Measurements from ENCODE around the gene GPRC5D. TPM values are rescaled to one million over a fixed set of nuclear protein-coding genes. Genes with fewer than 3 reads are reported as not detected.

The GPRC5D gene
- total and polyA plus RNA-seq, 2 experiments from 2014 or later: not detected

- Histone ChIP-seq H2AFZ (peak overlapping the region; percentile 64), H3K4me1 (ENCODE audit: insufficient read depth) (peaks cover 14% of the 10 kb centered on the region), H3K36me3 (ENCODE audit: low read depth) (peaks cover 10% of the 10 kb centered on the region), H3K9me3 (ENCODE audit: low read depth) (no peaks in the 10 kb centered on the region), H4K20me1 (ENCODE audit: insufficient read depth) (no peaks in the 10 kb centered on the region), H3F3A (ENCODE audit: insufficient read depth) (peaks cover 26% of the 10 kb centered on the region), H3K79me2 (ENCODE audit: insufficient read depth) (peaks cover 56% of the 10 kb centered on the region), H3K4me2 (ENCODE audit: unreplicated experiment) (peak overlapping the region; percentile 88), H3K27ac (peak overlapping the region; percentile 95), H3K9ac (peak overlapping the region; percentile 82), H3K9me2 (ENCODE audit: insufficient read depth) (no peaks in the 10 kb centered on the region), H3K4me3 (peak overlapping the region; percentile 69), H3K27me3 (replicated peaks; ENCODE audit: insufficient read depth) (no peaks in the 10 kb centered on the region)
- in situ Hi-C loops (cut with MboI): no loop called here
- peak; percentile 93 for DNase-seq
- TF ChIP-seq EZH2phosphoT487 (IDR thresholded peaks at IDR 0.05; ENCODE audit: insufficient read depth, low read depth) (no peak), EZH2 (IDR thresholded peaks at IDR 0.05; ENCODE audit: insufficient read depth, poor library complexity, severe bottlenecking) (no peak)
- WGBS, 2 experiments (ENCODE audit: low coverage in 1 of 2, low lambda C conversion rate in 2 of 2, missing lambda C conversion rate in 2 of 2): 22 to 23% methylated on average over 8 of the region's 8 CpGs
Observed at GRCh38 chr12:12992418-12993130, 40.6 kb upstream of the GPRC5D start.

- no peak overlapping the region for H3K4me3 ChIP-seq
- H3K4me1 ChIP-seq (ENCODE audit: insufficient read depth): peaks cover 14% of the 10 kb centered on the region
- no peak overlapping the region for H3K9ac ChIP-seq
- 74 to 82% methylated on average over 7 of the region's 7 CpGs for WGBS, 2 experiments (ENCODE audit: low coverage in 1 of 2, low lambda C conversion rate in 2 of 2, missing lambda C conversion rate in 2 of 2)
- no peak overlapping the region for H2AFZ ChIP-seq
- H3K4me2 ChIP-seq (ENCODE audit: unreplicated experiment): no peak overlapping the region
- no peak for DNase-seq
- H3K9me2 ChIP-seq (ENCODE audit: insufficient read depth): no peaks in the 10 kb centered on the region
- in situ Hi-C loops (cut with MboI): no loop called here
- no peaks in the 10 kb centered on the region for H3K27me3 ChIP-seq (replicated peaks; ENCODE audit: insufficient read depth)
- peaks cover 39% of the 10 kb centered on the region for H3K79me2 ChIP-seq (ENCODE audit: insufficient read depth)
- no peaks in the 10 kb centered on the region for H4K20me1 ChIP-seq (ENCODE audit: insufficient read depth)
- H3K27ac ChIP-seq: peak overlapping the region; percentile 95; the same call in 1 of the 2 replicates
- no peak for TF ChIP-seq EZH2 (IDR thresholded peaks at IDR 0.05; ENCODE audit: insufficient read depth, poor library complexity, severe bottlenecking)
- no peaks in the 10 kb centered on the region for H3K9me3 ChIP-seq (ENCODE audit: low read depth)
- peaks cover 26% of the 10 kb centered on the region for H3F3A ChIP-seq (ENCODE audit: insufficient read depth)
- peaks cover 23% of the 10 kb centered on the region for H3K36me3 ChIP-seq (ENCODE audit: low read depth)
Observed at GRCh38 chr12:12990700-12991468, 38.9 kb upstream of the GPRC5D start.

GRCh38 chr12:12987421-12987820 lies 35.5 kb upstream of the GPRC5D start:
- Histone ChIP-seq H3K4me1 (ENCODE audit: insufficient read depth) (peaks cover 7% of the 10 kb centered on the region), H3K9me3 (ENCODE audit: low read depth) (no peaks in the 10 kb centered on the region), H3K4me2 (ENCODE audit: unreplicated experiment) (no peak overlapping the region), H4K20me1 (ENCODE audit: insufficient read depth) (no peaks in the 10 kb centered on the region), H3F3A (ENCODE audit: insufficient read depth) (peaks cover 18% of the 10 kb centered on the region), H3K4me3 (no peak overlapping the region), H3K27me3 (replicated peaks; ENCODE audit: insufficient read depth) (no peaks in the 10 kb centered on the region), H3K27ac (no peak overlapping the region), H3K79me2 (ENCODE audit: insufficient read depth) (peaks cover 16% of the 10 kb centered on the region), H3K9me2 (ENCODE audit: insufficient read depth) (no peaks in the 10 kb centered on the region), H3K36me3 (ENCODE audit: low read depth) (peaks cover 33% of the 10 kb centered on the region), H3K9ac (no peak overlapping the region), H2AFZ (no peak overlapping the region)
- no peak for DNase-seq
- no peak for TF ChIP-seq EZH2 (IDR thresholded peaks at IDR 0.05; ENCODE audit: insufficient read depth, poor library complexity, severe bottlenecking)
- in situ Hi-C loops (cut with MboI): loop anchor here (10.0 kb wide), 1 partner anchor 193 kb away; no protein-coding TSS in a partner anchor
- 85 to 88% methylated on average over 5 of the region's 5 CpGs for WGBS, 2 experiments (ENCODE audit: low coverage in 1 of 2, low lambda C conversion rate in 2 of 2, missing lambda C conversion rate in 2 of 2)

GRCh38 chr12:12986775-12987331 lies 34.9 kb upstream of the GPRC5D start:
- Histone ChIP-seq H3K4me1 (ENCODE audit: insufficient read depth) (peaks cover 2% of the 10 kb centered on the region), H3K4me3 (no peak overlapping the region), H3K9me2 (ENCODE audit: insufficient read depth) (no peaks in the 10 kb centered on the region), H3K4me2 (ENCODE audit: unreplicated experiment) (no peak overlapping the region), H3K36me3 (ENCODE audit: low read depth) (peaks cover 33% of the 10 kb centered on the region), H3K27ac (no peak overlapping the region), H3K9ac (no peak overlapping the region), H3K79me2 (ENCODE audit: insufficient read depth) (peaks cover 12% of the 10 kb centered on the region), H3K9me3 (ENCODE audit: low read depth) (no peaks in the 10 kb centered on the region), H3K27me3 (replicated peaks; ENCODE audit: insufficient read depth) (no peaks in the 10 kb centered on the region), H2AFZ (no peak overlapping the region), H4K20me1 (ENCODE audit: insufficient read depth) (no peaks in the 10 kb centered on the region), H3F3A (ENCODE audit: insufficient read depth) (peaks cover 18% of the 10 kb centered on the region)
- no peak for TF ChIP-seq EZH2 (IDR thresholded peaks at IDR 0.05; ENCODE audit: insufficient read depth, poor library complexity, severe bottlenecking)
- TF ChIP-seq EZH2phosphoT487 (IDR thresholded peaks at IDR 0.05; ENCODE audit: insufficient read depth, low read depth): no peak
- WGBS, 2 experiments (ENCODE audit: low coverage in 1 of 2, low lambda C conversion rate in 2 of 2, missing lambda C conversion rate in 2 of 2): 59 to 63% methylated on average over 10 of the region's 10 CpGs
- DNase-seq: no peak
- in situ Hi-C loops (cut with MboI): loop anchor here (10.0 kb wide), 1 partner anchor 192 kb away; no protein-coding TSS in a partner anchor
